WTC11 (cell line): Measurements from ENCODE around the gene LRP4. TPM values are rescaled to one million over a fixed set of nuclear protein-coding genes. Genes with fewer than 3 reads are reported as not detected.

Experiments
- ATAC-seq: fragments of 200-7000 bp; cut with Tn5 transposase; 2 replicates; pipeline ENCODE4 v1.10.0; 2021; ENCODE audit warnings: mild to moderate bottlenecking, moderate library complexity
- CTCF ChIA-PET: fragments of 300-600 bp; sonication (Branson Sonifier 250); formaldehyde crosslinking; loops from one replicate; lab custom pipeline; 2021; ENCODE audit warnings: antibody characterized with exemption; lab: Charles Lee
- POLR2A ChIA-PET: fragments of 350-600 bp; sonication (Branson Sonifier 250); formaldehyde crosslinking; loops from one replicate; lab custom pipeline; 2021; ENCODE audit warnings: antibody characterized with exemption; lab: Charles Lee
- DNase-seq: peaks from one replicate; pipeline ENCODE4 v3.0.0; 2021; ENCODE audit warnings: low spot score
- H3K27ac Mint-ChIP-seq: 2 replicates; pipeline ENCODE4 v1.8.0; 2021; ENCODE audit warnings: mixed read lengths
- H3K27me3 Mint-ChIP-seq: 2 replicates; pipeline ENCODE4 v1.8.0; 2021; ENCODE audit warnings: low read depth, mild to moderate bottlenecking, moderate library complexity, mixed read lengths
- H3K36me3 Mint-ChIP-seq: 2 replicates; pipeline ENCODE4 v1.8.0; 2021; ENCODE audit warnings: mixed read lengths
- H3K4me1 Mint-ChIP-seq: 2 replicates; pipeline ENCODE4 v1.8.0; 2022; ENCODE audit warnings: mixed read lengths
- H3K4me3 Mint-ChIP-seq: 2 replicates; pipeline ENCODE4 v1.8.0; 2021; ENCODE audit warnings: mild to moderate bottlenecking, moderate library complexity, mixed read lengths
- H3K9me3 Mint-ChIP-seq: 2 replicates; pipeline ENCODE4 v1.8.0; 2021; ENCODE audit warnings: mixed read lengths
- ATF1 ChIP-seq: sonication (generic); formaldehyde crosslinking; IDR thresholded peaks from 2 replicates; pipeline ENCODE4 v1.8.1; 2023; ENCODE audit warnings: mild to moderate bottlenecking, moderate library complexity, missing genetic modification reagents
- CBFB ChIP-seq: sonication (generic); formaldehyde crosslinking; IDR thresholded peaks from 2 replicates; pipeline ENCODE4 v1.8.1; 2022; ENCODE audit warnings: mild to moderate bottlenecking, low read depth, missing genetic modification reagents
- CREB1 ChIP-seq: sonication (generic); formaldehyde crosslinking; IDR thresholded peaks from 2 replicates; pipeline ENCODE4 v1.8.0; 2023; ENCODE audit warnings: mild to moderate bottlenecking, missing genetic modification reagents
- CREM ChIP-seq: sonication (generic); formaldehyde crosslinking; IDR thresholded peaks from 2 replicates; pipeline ENCODE4 v1.8.1; 2022; ENCODE audit warnings: mild to moderate bottlenecking, missing genetic modification reagents, moderate library complexity
- ESRRA ChIP-seq: sonication (generic); formaldehyde crosslinking; IDR thresholded peaks from 2 replicates; pipeline ENCODE4 v1.8.1; 2022; ENCODE audit warnings: mild to moderate bottlenecking, missing genetic modification reagents, borderline replicate concordance
- FOXK1 ChIP-seq: sonication (generic); formaldehyde crosslinking; IDR thresholded peaks from 2 replicates; pipeline ENCODE4 v1.8.0; 2022; ENCODE audit warnings: mild to moderate bottlenecking, moderate library complexity, missing genetic modification reagents
- GABPB1 ChIP-seq: sonication (generic); formaldehyde crosslinking; IDR thresholded peaks from 2 replicates; pipeline ENCODE4 v1.8.1; 2023; ENCODE audit warnings: mild to moderate bottlenecking, missing genetic modification reagents
- IRF1 ChIP-seq: sonication (generic); formaldehyde crosslinking; IDR thresholded peaks from 2 replicates; pipeline ENCODE4 v1.8.0; 2023; ENCODE audit warnings: missing genetic modification reagents
- JAZF1 ChIP-seq: fragments of 250-450 bp; sonication (Bioruptor Pico); IDR thresholded peaks from 2 replicates; pipeline ENCODE4 v1.9.0; 2021; ENCODE audit warnings: moderate library complexity, mild to moderate bottlenecking, inconsistent platforms
- MYBL2 ChIP-seq: sonication (generic); formaldehyde crosslinking; IDR thresholded peaks from 2 replicates; pipeline ENCODE4 v1.8.1; 2023; ENCODE audit warnings: mild to moderate bottlenecking, moderate library complexity, missing genetic modification reagents
- NR3C1 ChIP-seq: sonication (generic); formaldehyde crosslinking; conservative IDR thresholded peaks from 2 replicates; pipeline ENCODE4 v1.8.1; 2023; ENCODE audit warnings: low read depth, mild to moderate bottlenecking, missing genetic modification reagents
- OVOL2 ChIP-seq: fragments of 250-450 bp; sonication (Bioruptor Pico); IDR thresholded peaks from 2 replicates; pipeline ENCODE4 v1.9.0; 2021; ENCODE audit warnings: mild to moderate bottlenecking, borderline replicate concordance
- RELA ChIP-seq: sonication (generic); formaldehyde crosslinking; IDR thresholded peaks from 2 replicates; pipeline ENCODE4 v1.8.1; 2022; ENCODE audit warnings: missing genetic modification reagents, mild to moderate bottlenecking, borderline replicate concordance
- SMAD3 ChIP-seq: sonication (generic); formaldehyde crosslinking; IDR thresholded peaks from 2 replicates; pipeline ENCODE4 v1.8.0; 2022; ENCODE audit warnings: missing genetic modification reagents, mild to moderate bottlenecking, borderline replicate concordance
- SP1 ChIP-seq: sonication (generic); formaldehyde crosslinking; conservative IDR thresholded peaks from 2 replicates; pipeline ENCODE4 v1.8.1; 2022; ENCODE audit warnings: missing genetic modification reagents
- ZBTB21 ChIP-seq: sonication (generic); formaldehyde crosslinking; IDR thresholded peaks from 2 replicates; pipeline ENCODE4 v1.8.1; 2023; ENCODE audit warnings: mild to moderate bottlenecking, missing genetic modification reagents, borderline replicate concordance
- ZBTB43 ChIP-seq: sonication (generic); formaldehyde crosslinking; IDR thresholded peaks from 2 replicates; pipeline ENCODE4 v1.8.1; 2023; ENCODE audit warnings: mild to moderate bottlenecking, missing genetic modification reagents
- ZNF232 ChIP-seq: sonication (generic); formaldehyde crosslinking; IDR thresholded peaks from 2 replicates; pipeline ENCODE4 v1.8.0; 2022; ENCODE audit warnings: mild to moderate bottlenecking, missing genetic modification reagents
- ZNF423 ChIP-seq: fragments of 250-450 bp; sonication (Bioruptor Pico); IDR thresholded peaks from 2 replicates; pipeline ENCODE4 v2.1.2; 2022; ENCODE audit warnings: mild to moderate bottlenecking, moderate library complexity
- ZNF671 ChIP-seq: fragments of 250-450 bp; sonication (Bioruptor Pico); IDR thresholded peaks from 2 replicates; pipeline ENCODE4 v1.8.0; 2021; ENCODE audit warnings: mild to moderate bottlenecking
- total RNA-seq: library from RNA; stranded (reverse); gene quantifications from 3 replicates; pipeline ENCODE4 v1.2.3, GENCODE V29; 2021
- TF ChIP-seq, protein P1 (sequence below): sonication (generic); formaldehyde crosslinking; IDR thresholded peaks from 2 replicates; pipeline ENCODE4 v1.8.0; 2022; ENCODE audit warnings: mild to moderate bottlenecking, missing genetic modification reagents
- TF ChIP-seq, protein P2 (sequence below): fragments of 200-600 bp; IDR thresholded peaks from 2 replicates; pipeline ENCODE4 v1.8.0; 2022; ENCODE audit warnings: antibody characterized with exemption
- TF ChIP-seq, protein P3 (sequence below): sonication (generic); formaldehyde crosslinking; conservative IDR thresholded peaks from 2 replicates; pipeline ENCODE4 v1.8.1; 2022; ENCODE audit warnings: mild to moderate bottlenecking, missing genetic modification reagents
- TF ChIP-seq, protein P4 (sequence below): sonication (generic); formaldehyde crosslinking; IDR thresholded peaks from 2 replicates; pipeline ENCODE4 v1.8.0; 2023; ENCODE audit warnings: missing genetic modification reagents, mild to moderate bottlenecking, borderline replicate concordance

The LRP4 gene
- total RNA-seq, 1 experiment from 2014 or later, result 39.5 TPM

DNA sequence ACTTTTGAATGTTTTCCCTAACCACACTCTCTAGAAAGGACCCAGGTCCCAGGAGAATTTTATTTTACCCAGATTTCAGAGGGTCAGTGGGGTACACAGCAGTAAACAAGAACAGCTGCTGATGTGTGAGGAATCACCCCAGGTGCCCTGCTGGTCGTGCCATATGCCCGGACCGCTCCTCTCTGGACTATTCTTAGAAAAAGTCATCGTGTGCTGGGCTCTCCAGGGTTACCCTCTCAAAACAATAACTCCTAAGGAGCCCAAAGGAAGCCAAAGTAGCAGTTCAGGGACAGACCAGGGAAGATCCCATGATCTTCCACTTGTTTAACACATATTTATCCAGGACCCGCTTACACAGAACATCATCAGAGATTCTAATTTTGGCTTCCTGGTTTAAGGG, 29.7 kb downstream of the LRP4 start:
- H3K4me1 Mint-ChIP-seq, result no peaks in the 10 kb centered on the region
- H3K4me3 Mint-ChIP-seq, result no peak overlapping the region
- peaks cover 59% of the 10 kb centered on the region for H3K36me3 Mint-ChIP-seq
- TF ChIP-seq SP1 (CRISPR knock-in tag), result no peak
- TF ChIP-seq RELA, result no peak
- TF ChIP-seq, protein P1, sequence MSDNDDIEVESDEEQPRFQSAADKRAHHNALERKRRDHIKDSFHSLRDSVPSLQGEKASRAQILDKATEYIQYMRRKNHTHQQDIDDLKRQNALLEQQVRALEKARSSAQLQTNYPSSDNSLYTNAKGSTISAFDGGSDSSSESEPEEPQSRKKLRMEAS (CRISPR knock-in tag), result no peak
- no peak for TF ChIP-seq GABPB1 (CRISPR knock-in tag)
- TF ChIP-seq FOXK1 (CRISPR knock-in tag), result no peak
- no peak for TF ChIP-seq SMAD3
- TF ChIP-seq, protein P2, sequence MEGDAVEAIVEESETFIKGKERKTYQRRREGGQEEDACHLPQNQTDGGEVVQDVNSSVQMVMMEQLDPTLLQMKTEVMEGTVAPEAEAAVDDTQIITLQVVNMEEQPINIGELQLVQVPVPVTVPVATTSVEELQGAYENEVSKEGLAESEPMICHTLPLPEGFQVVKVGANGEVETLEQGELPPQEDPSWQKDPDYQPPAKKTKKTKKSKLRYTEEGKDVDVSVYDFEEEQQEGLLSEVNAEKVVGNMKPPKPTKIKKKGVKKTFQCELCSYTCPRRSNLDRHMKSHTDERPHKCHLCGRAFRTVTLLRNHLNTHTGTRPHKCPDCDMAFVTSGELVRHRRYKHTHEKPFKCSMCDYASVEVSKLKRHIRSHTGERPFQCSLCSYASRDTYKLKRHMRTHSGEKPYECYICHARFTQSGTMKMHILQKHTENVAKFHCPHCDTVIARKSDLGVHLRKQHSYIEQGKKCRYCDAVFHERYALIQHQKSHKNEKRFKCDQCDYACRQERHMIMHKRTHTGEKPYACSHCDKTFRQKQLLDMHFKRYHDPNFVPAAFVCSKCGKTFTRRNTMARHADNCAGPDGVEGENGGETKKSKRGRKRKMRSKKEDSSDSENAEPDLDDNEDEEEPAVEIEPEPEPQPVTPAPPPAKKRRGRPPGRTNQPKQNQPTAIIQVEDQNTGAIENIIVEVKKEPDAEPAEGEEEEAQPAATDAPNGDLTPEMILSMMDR, result no peak
- peaks cover 4% of the 10 kb centered on the region for H3K9me3 Mint-ChIP-seq
- ATAC-seq (no peak), DNase-seq (no peak)
- H3K27me3 Mint-ChIP-seq, result no peaks in the 10 kb centered on the region
- POLR2A ChIA-PET, result no interaction called here
- no peak overlapping the region for H3K27ac Mint-ChIP-seq
- CTCF ChIA-PET, result no interaction called here

DNA sequence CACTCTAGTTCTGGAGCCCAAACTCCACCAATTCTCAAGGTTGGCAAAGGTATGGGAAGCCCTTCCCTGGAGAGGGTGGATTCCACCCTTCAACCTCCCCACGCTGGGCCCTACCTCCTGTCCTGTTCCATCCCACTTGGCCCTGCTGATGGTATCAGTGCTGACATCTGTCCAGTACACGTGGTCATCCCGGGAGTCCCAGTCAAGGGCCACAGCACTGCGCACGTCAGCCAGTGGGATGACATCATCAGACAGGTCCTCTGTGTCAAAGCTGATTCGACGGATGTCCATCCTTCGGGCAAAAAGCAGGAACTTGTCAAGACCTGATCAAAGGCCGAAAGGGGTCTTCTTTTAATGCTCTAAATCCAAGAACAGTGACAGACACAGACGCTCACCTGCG, 32.1 kb downstream of the LRP4 start:
- Mint-ChIP-seq H3K4me1 (no peaks in the 10 kb centered on the region), H3K27me3 (no peaks in the 10 kb centered on the region)
- POLR2A ChIA-PET, result interaction anchor here (0.8 kb wide), 1 partner anchor 26 kb away, joined by 3 read pairs; no protein-coding TSS in a partner anchor
- TF ChIP-seq RELA (no peak), MYBL2 (no peak), ZNF232 (no peak), ESRRA (CRISPR knock-in tag) (no peak), ZNF423 (CRISPR knock-in tag) (no peak), CBFB (CRISPR knock-in tag) (no peak), ZBTB43 (CRISPR knock-in tag) (no peak), JAZF1 (CRISPR knock-in tag) (no peak), ATF1 (CRISPR knock-in tag) (no peak), ZNF671 (CRISPR knock-in tag) (no peak), ZBTB21 (CRISPR knock-in tag) (no peak), OVOL2 (CRISPR knock-in tag) (no peak), NR3C1 (CRISPR knock-in tag) (no peak), CREM (CRISPR knock-in tag) (no peak), IRF1 (CRISPR knock-in tag) (no peak), CREB1 (CRISPR knock-in tag) (no peak)
- TF ChIP-seq, protein P3, sequence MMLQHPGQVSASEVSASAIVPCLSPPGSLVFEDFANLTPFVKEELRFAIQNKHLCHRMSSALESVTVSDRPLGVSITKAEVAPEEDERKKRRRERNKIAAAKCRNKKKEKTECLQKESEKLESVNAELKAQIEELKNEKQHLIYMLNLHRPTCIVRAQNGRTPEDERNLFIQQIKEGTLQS (CRISPR knock-in tag), result no peak
- TF ChIP-seq, protein P4, sequence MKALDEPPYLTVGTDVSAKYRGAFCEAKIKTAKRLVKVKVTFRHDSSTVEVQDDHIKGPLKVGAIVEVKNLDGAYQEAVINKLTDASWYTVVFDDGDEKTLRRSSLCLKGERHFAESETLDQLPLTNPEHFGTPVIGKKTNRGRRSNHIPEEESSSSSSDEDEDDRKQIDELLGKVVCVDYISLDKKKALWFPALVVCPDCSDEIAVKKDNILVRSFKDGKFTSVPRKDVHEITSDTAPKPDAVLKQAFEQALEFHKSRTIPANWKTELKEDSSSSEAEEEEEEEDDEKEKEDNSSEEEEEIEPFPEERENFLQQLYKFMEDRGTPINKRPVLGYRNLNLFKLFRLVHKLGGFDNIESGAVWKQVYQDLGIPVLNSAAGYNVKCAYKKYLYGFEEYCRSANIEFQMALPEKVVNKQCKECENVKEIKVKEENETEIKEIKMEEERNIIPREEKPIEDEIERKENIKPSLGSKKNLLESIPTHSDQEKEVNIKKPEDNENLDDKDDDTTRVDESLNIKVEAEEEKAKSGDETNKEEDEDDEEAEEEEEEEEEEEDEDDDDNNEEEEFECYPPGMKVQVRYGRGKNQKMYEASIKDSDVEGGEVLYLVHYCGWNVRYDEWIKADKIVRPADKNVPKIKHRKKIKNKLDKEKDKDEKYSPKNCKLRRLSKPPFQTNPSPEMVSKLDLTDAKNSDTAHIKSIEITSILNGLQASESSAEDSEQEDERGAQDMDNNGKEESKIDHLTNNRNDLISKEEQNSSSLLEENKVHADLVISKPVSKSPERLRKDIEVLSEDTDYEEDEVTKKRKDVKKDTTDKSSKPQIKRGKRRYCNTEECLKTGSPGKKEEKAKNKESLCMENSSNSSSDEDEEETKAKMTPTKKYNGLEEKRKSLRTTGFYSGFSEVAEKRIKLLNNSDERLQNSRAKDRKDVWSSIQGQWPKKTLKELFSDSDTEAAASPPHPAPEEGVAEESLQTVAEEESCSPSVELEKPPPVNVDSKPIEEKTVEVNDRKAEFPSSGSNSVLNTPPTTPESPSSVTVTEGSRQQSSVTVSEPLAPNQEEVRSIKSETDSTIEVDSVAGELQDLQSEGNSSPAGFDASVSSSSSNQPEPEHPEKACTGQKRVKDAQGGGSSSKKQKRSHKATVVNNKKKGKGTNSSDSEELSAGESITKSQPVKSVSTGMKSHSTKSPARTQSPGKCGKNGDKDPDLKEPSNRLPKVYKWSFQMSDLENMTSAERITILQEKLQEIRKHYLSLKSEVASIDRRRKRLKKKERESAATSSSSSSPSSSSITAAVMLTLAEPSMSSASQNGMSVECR (CRISPR knock-in tag), result no peak
- TF ChIP-seq, all 79 proteins: peak for 0
- Mint-ChIP-seq H3K27ac (no peak overlapping the region), H3K4me3 (no peak overlapping the region), H3K36me3 (peaks cover 72% of the 10 kb centered on the region), H3K9me3 (peaks cover 5% of the 10 kb centered on the region)
- ATAC-seq (no peak), DNase-seq (no peak)
- CTCF ChIA-PET, result interaction anchor here (1.4 kb wide), 1 partner anchor 276 kb away, joined by 4 read pairs; no protein-coding TSS in a partner anchor
